Bone marrow (tissue), 2 donors: ENCODE data around the gene ARIH2.
"Not testable (repeated sequence)": the region's sequence is repeated elsewhere in the genome, so short reads cannot be mapped to it uniquely, and the experiment has no call there.

Experiments used
- DNase-seq, 2 donors: peaks; one replicate each; lab custom pipeline; 2025; lab: John Stamatoyannopoulos, UW

ARIH2 gene

GRCh38 chr3:48918388-48919214 is at the start of gene ARIH2:
TSS of gene ARIH2 (plus strand) at chr3:48918842. CDS start at chr3:48927559, 8,717 bp downstream.
- DNase-seq = peak; percentile 67 to 97

- no peak for DNase-seq
Measured at GRCh38 chr3:48877671-48878070, 41.0 kb upstream of the ARIH2 start.

- no peak for DNase-seq
Measured at GRCh38 chr3:48879307-48879993, 39.2 kb upstream of the ARIH2 start.

GRCh38 chr3:48879994-48880377 is 38.7 kb upstream of the ARIH2 start:
- no peak for DNase-seq

GRCh38 chr3:48881006-48881405 is 37.6 kb upstream of the ARIH2 start:
- DNase-seq = no peak

GRCh38 chr3:48881652-48882114 is 37.0 kb upstream of the ARIH2 start:
- no peak for DNase-seq

GRCh38 chr3:48885753-48886152 is 32.9 kb upstream of the ARIH2 start:
- DNase-seq = no peak

GRCh38 chr3:48891606-48892005 is 27.0 kb upstream of the ARIH2 start:
- no peak for DNase-seq

- no peak for DNase-seq
Measured at GRCh38 chr3:48894516-48894915, 24.1 kb upstream of the ARIH2 start.

- no peak for DNase-seq
Measured at GRCh38 chr3:48896936-48897335, 21.7 kb upstream of the ARIH2 start.

GRCh38 chr3:48897460-48898376 is 20.9 kb upstream of the ARIH2 start:
- no peak for DNase-seq

GRCh38 chr3:48898383-48899234 is 20.0 kb upstream of the ARIH2 start, which contains the start of gene SLC25A20:
TSS of gene SLC25A20 (minus strand) at chr3:48898882. CDS start at chr3:48898794, 88 bp downstream.
- DNase-seq = peak; percentile 52 to 60

- peak in 1 of 2 donors; percentile 9 for DNase-seq
Measured at GRCh38 chr3:48899273-48899672, 19.4 kb upstream of the ARIH2 start.

GRCh38 chr3:48907026-48907425 is 11.6 kb upstream of the ARIH2 start:
- DNase-seq = not testable (repeated sequence)

- no peak for DNase-seq
Measured at GRCh38 chr3:48915296-48915695, 3.3 kb upstream of the ARIH2 start.

- peak in 1 of 2 donors; percentile 55 for DNase-seq
Measured at GRCh38 chr3:48919215-48920138, 835 bp downstream of the ARIH2 start.

GRCh38 chr3:48926425-48927392 is 8.1 kb downstream of the ARIH2 start:
- no peak for DNase-seq

GRCh38 chr3:48927928-48928327 is 9.3 kb downstream of the ARIH2 start:
- no peak for DNase-seq

GRCh38 chr3:48928679-48929078 is 10.0 kb downstream of the ARIH2 start:
- DNase-seq = no peak
